IMR-90 (cell line): ENCODE results near the gene ANKRD40. TPM values are rescaled to one million over a fixed set of nuclear protein-coding genes. Genes with fewer than 3 reads are reported as not detected.

Experiments
- ATAC-seq: fragments of 200-7000 bp; cut with Tn5 transposase; 2 replicates; pipeline ENCODE4 v1.9.1; 2020; ENCODE audit warnings: low read depth, mild to moderate bottlenecking, moderate library complexity
- BruUV-seq: library from RNA; stranded (reverse); fragments of 400-500 nt; replicated peaks from 2 replicates; lab custom pipeline; 2021; lab: Mats Ljungman, UMichigan
- CTCF ChIA-PET: fragments of 300-600 bp; formaldehyde crosslinking; extraction: SDS; loops from one replicate; lab custom pipeline; 2021; ENCODE audit warnings: antibody characterized with exemption; lab: Yijun Ruan, JAX
- POLR2A ChIA-PET: fragments of 300-600 bp; sonication (Branson Sonifier 250); formaldehyde crosslinking; loops from one replicate; lab custom pipeline; 2022; ENCODE audit warnings: antibody characterized with exemption; ENCODE audit not compliant: unreplicated experiment; lab: Charles Lee
- DNase-seq: peaks from one replicate; pipeline ENCODE4 v3.0.0; 2013
- H2AFZ ChIP-seq: replicated peaks from 2 replicates; pipeline ENCODE3; 2013; ENCODE audit warnings: low read length, mild to moderate bottlenecking; ENCODE audit not compliant: poor library complexity
- H2AK5ac ChIP-seq: 2 replicates; pipeline ENCODE4 v1.6.1; 2013; ENCODE audit warnings: low read depth, low read length, inconsistent platforms
- H2AK9ac ChIP-seq: replicated peaks from 2 replicates; pipeline ENCODE3; 2013; ENCODE audit warnings: mild to moderate bottlenecking, low read depth, low read length, moderate library complexity; ENCODE audit not compliant: poor library complexity
- H2BK120ac ChIP-seq: 2 replicates; pipeline ENCODE4 v1.6.1; 2013; ENCODE audit warnings: low read depth, low read length, inconsistent platforms
- H2BK15ac ChIP-seq: 3 replicates; pipeline ENCODE4 v1.6.1; 2013; ENCODE audit warnings: low read depth, low read length, inconsistent platforms
- H2BK20ac ChIP-seq: 2 replicates; pipeline ENCODE4 v1.6.1; 2013; ENCODE audit warnings: low read depth, mild to moderate bottlenecking, inconsistent platforms, low read length, moderate library complexity
- H2BK5ac ChIP-seq: 2 replicates; pipeline ENCODE4 v1.6.1; 2013; ENCODE audit warnings: mild to moderate bottlenecking, low read depth, low read length, inconsistent platforms; ENCODE audit not compliant: poor library complexity, severe bottlenecking
- H3K14ac ChIP-seq: replicated peaks from 2 replicates; pipeline ENCODE4 v1.6.1; 2013; ENCODE audit warnings: low read depth, low read length, inconsistent platforms
- H3K18ac ChIP-seq: 2 replicates; pipeline ENCODE4 v1.6.1; 2013; ENCODE audit warnings: low read depth, low read length, control low read depth
- H3K23ac ChIP-seq: 2 replicates; pipeline ENCODE4 v1.6.1; 2013; ENCODE audit warnings: low read depth, low read length, inconsistent platforms
- H3K27ac ChIP-seq: 2 replicates; pipeline ENCODE4 v1.5.1; 2013; ENCODE audit warnings: mild to moderate bottlenecking, control low read depth, low read length; ENCODE audit not compliant: insufficient read depth
- H3K27me3 ChIP-seq: 2 replicates; pipeline ENCODE4 v1.6.1; 2013; ENCODE audit warnings: low read length; ENCODE audit not compliant: control insufficient read depth, insufficient read depth
- H3K36me3 ChIP-seq: 2 replicates; pipeline ENCODE4 v1.6.1; 2013; ENCODE audit warnings: low read length, mixed read lengths; ENCODE audit not compliant: control insufficient read depth, insufficient read depth
- H3K4ac ChIP-seq: 2 replicates; pipeline ENCODE4 v1.6.1; 2013; ENCODE audit warnings: low read depth, low read length, inconsistent platforms
- H3K4me1 ChIP-seq: 2 replicates; pipeline ENCODE4 v1.6.1; 2013; ENCODE audit warnings: low read length, mixed read lengths; ENCODE audit not compliant: control insufficient read depth, insufficient read depth
- H3K4me2 ChIP-seq: 2 replicates; pipeline ENCODE4 v1.6.1; 2013; ENCODE audit warnings: low read depth, mild to moderate bottlenecking, control low read depth, low read length, moderate library complexity
- H3K4me3 ChIP-seq: 2 replicates; pipeline ENCODE4 v1.5.1; 2013; ENCODE audit warnings: low read depth, mild to moderate bottlenecking, control low read depth, low read length, moderate library complexity; ENCODE audit not compliant: insufficient read depth
- H3K56ac ChIP-seq: 2 replicates; pipeline ENCODE4 v1.6.1; 2013; ENCODE audit warnings: low read length, inconsistent platforms; ENCODE audit not compliant: insufficient read depth; ENCODE audit errors: extremely low read depth
- H3K79me1 ChIP-seq, 2 experiments: 2 replicates each; pipeline ENCODE4 v1.6.1; 2013; ENCODE audit warnings: low read length in 2 of 2, inconsistent platforms in 1 of 2, low read depth in 1 of 2
- H3K9ac ChIP-seq: 2 replicates; pipeline ENCODE4 v1.6.1; 2013; ENCODE audit warnings: low read depth, low read length, control low read depth
- H3K9me1 ChIP-seq: 2 replicates; pipeline ENCODE4 v1.6.1; 2013; ENCODE audit warnings: low read length, inconsistent platforms; ENCODE audit not compliant: insufficient read depth
- H3K9me3 ChIP-seq: 2 replicates; pipeline ENCODE4 v1.6.1; 2013; ENCODE audit warnings: low read length; ENCODE audit not compliant: control insufficient read depth, insufficient read depth
- H4K20me1 ChIP-seq: 2 replicates; pipeline ENCODE4 v1.6.1; 2013; ENCODE audit warnings: low read length, inconsistent platforms; ENCODE audit not compliant: insufficient read depth
- H4K5ac ChIP-seq: 2 replicates; pipeline ENCODE4 v1.6.1; 2013; ENCODE audit warnings: mild to moderate bottlenecking, low read depth, low read length, control low read depth
- H4K8ac ChIP-seq, 2 experiments: 2 replicates each; pipeline ENCODE4 v1.6.1; 2013; ENCODE audit warnings: low read depth in 2 of 2, low read length in 2 of 2, control low read depth in 1 of 2, inconsistent platforms in 1 of 2
- H4K91ac ChIP-seq: 2 replicates; pipeline ENCODE4 v1.6.1; 2013; ENCODE audit warnings: low read depth, low read length, inconsistent platforms; ENCODE audit not compliant: insufficient read depth
- BHLHE40 ChIP-seq: fragments of 150-350 bp; IDR thresholded peaks from 2 replicates; pipeline ENCODE4 v1.6.1; 2016; ENCODE audit warnings: mild to moderate bottlenecking, low read depth, low read length
- CEBPB ChIP-seq: IDR thresholded peaks from 2 replicates; pipeline ENCODE4 v1.6.1; 2012; ENCODE audit warnings: low read depth, low read length, improper control_type of control experiment
- CTCF ChIP-seq: conservative IDR thresholded peaks from 2 replicates; pipeline ENCODE4 v1.5.1; 2012; ENCODE audit warnings: mild to moderate bottlenecking, low read depth, low read length, improper control_type of control experiment
- FOS ChIP-seq: fragments of 150-350 bp; IDR thresholded peaks from 2 replicates; pipeline ENCODE4 v1.6.1; 2016; ENCODE audit warnings: low read depth, low read length
- MAFK ChIP-seq: IDR thresholded peaks from 2 replicates; pipeline ENCODE4 v1.6.1; 2012; ENCODE audit warnings: low read depth, low read length, improper control_type of control experiment
- MAZ ChIP-seq: IDR thresholded peaks from 2 replicates; pipeline ENCODE4 v1.6.1; 2012; ENCODE audit warnings: low read depth, mild to moderate bottlenecking, low read length, improper control_type of control experiment, moderate library complexity, borderline replicate concordance
- MXI1 ChIP-seq: IDR thresholded peaks from 2 replicates; pipeline ENCODE4 v1.6.1; 2012; ENCODE audit warnings: low read depth, mild to moderate bottlenecking, low read length, moderate library complexity, borderline replicate concordance
- NFE2L2 ChIP-seq: fragments of 150-350 bp; IDR thresholded peaks from 2 replicates; pipeline ENCODE4 v1.6.1; 2016; ENCODE audit warnings: low read depth, mild to moderate bottlenecking, low read length
- POLR2A ChIP-seq: IDR thresholded peaks from 2 replicates; pipeline ENCODE4 v1.6.1; 2012; ENCODE audit warnings: mild to moderate bottlenecking, low read depth, low read length
- RAD21 ChIP-seq: IDR thresholded peaks from 2 replicates; pipeline ENCODE4 v1.6.1; 2012; ENCODE audit warnings: low read length, improper control_type of control experiment
- RCOR1 ChIP-seq: IDR thresholded peaks from 2 replicates; pipeline ENCODE4 v1.6.1; 2012; ENCODE audit warnings: mild to moderate bottlenecking, low read length, improper control_type of control experiment; ENCODE audit not compliant: insufficient replicate concordance
- RFX5 ChIP-seq: IDR thresholded peaks from 2 replicates; pipeline ENCODE4 v1.8.0; 2012; ENCODE audit warnings: low read depth, mild to moderate bottlenecking, low read length, moderate library complexity
- SMC3 ChIP-seq: fragments of 150-350 bp; IDR thresholded peaks from 2 replicates; pipeline ENCODE4 v1.6.1; 2016; ENCODE audit warnings: low read depth, mild to moderate bottlenecking, antibody characterized with exemption, low read length, moderate library complexity
- WGBS, 2 experiments: methylation state at CpG; one replicate each; pipeline versions ENCODE4 v1.1.5 to v1.1.7; 2013; ENCODE audit warnings: missing lambda C conversion rate in 2 of 2; ENCODE audit not compliant: insufficient read length in 1 of 2; ENCODE audit errors: extremely low coverage in 2 of 2; 5-methylcytosine and 5-hydroxymethylcytosine counted together
- dilution Hi-C: fragments of 300-500 bp; cut with HindIII; formaldehyde crosslinking; loops from one replicate; pipeline ENCODE4 v1.14.3; 2018; ENCODE audit warnings: low sequenced_read_pairs; ENCODE audit not compliant: unreplicated experiment
- in situ Hi-C: fragments of 300-500 bp; cut with MboI; formaldehyde crosslinking; loops from 3 replicates; pipeline ENCODE4 v1.14.3; 2019; ENCODE audit warnings: low sequenced_read_pairs, inconsistent platforms, mixed read lengths
- intact Hi-C: fragments of 100-400 bp; cut with micrococcal nuclease; formaldehyde crosslinking; loops from 2 replicates; pipeline ENCODE4 v1.10.0; 2022
- polyA plus RNA-seq, 3 experiments: library from polyadenylated mRNA; depleted of rRNA; stranded (reverse); fragments of >200 nt; gene quantifications; 2 replicates each; pipeline ENCODE4 v1.2.3, GENCODE V29; 2012; ENCODE audit warnings: low replicate concordance in 1 of 3
- total RNA-seq: library from RNA; depleted of rRNA; stranded (reverse); fragments of >200 nt; gene quantifications from 2 replicates; pipeline ENCODE4 v1.2.3, GENCODE V29; 2012
- TF ChIP-seq, protein P1 (sequence below): fragments of 150-350 bp; IDR thresholded peaks from 2 replicates; pipeline ENCODE4 v1.6.1; 2016; ENCODE audit warnings: low read depth, mild to moderate bottlenecking, low read length, moderate library complexity, borderline replicate concordance
- TF ChIP-seq, protein P2 (sequence below): fragments of 150-350 bp; IDR thresholded peaks from 2 replicates; pipeline ENCODE4 v1.6.1; 2017; ENCODE audit warnings: mild to moderate bottlenecking, antibody characterized with exemption, low read length, low read depth

Gene ANKRD40
- total and polyA plus RNA-seq, 2 of the 4 experiments (the other 2 are of a cell fraction), result 23.4 to 35.8 TPM

DNA sequence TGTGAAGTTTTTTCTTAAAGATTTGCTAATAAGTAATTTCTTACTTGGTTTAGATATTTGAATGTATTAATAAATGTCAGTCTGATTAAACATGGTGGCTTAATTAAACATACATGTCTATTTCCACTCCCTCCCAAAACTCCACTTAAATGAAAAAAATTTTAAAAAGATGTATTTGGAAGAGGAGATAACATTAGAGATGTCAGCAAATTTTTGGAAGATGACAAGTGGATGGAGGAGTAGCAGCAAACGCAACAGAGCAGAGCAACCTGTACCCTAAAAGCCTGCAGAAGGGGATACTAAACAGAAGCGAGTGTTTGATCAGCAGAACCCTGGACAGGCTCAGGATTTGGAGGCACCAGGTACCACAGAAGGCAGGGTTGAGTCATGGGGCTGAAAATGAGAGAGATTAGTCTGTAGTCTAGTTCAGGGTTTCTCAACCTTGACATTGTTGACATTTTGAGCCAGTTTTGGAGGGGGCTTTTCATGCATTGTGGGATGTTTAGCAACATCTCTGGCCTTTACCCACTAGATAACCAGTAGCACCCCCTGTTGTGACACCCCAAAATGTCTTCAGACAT, 29.5 kb upstream of the ANKRD40 start:
- Histone ChIP-seq H3K9me1 (peaks cover 11% of the 10 kb centered on the region), H2BK5ac (no peak overlapping the region), H4K20me1 (peaks cover 59% of the 10 kb centered on the region), H3K4me3 (no peak overlapping the region), H4K8ac (no peak overlapping the region), H4K5ac (no peak overlapping the region), H3K14ac (no peak overlapping the region), H3K4ac (no peak overlapping the region), H3K9ac (no peak overlapping the region), H3K4me1 (peaks cover 3% of the 10 kb centered on the region; the same call in 1 of the 2 replicates), H2AFZ (no peak overlapping the region), H3K4me2 (no peak overlapping the region), H2AK5ac (no peak overlapping the region), H3K18ac (no peak overlapping the region), H3K27ac (no peak overlapping the region), H2BK15ac (no peak overlapping the region), H3K27me3 (no peaks in the 10 kb centered on the region), H2BK120ac (no peak overlapping the region), H3K23ac (no peak overlapping the region), H2BK20ac (no peak overlapping the region), H2AK9ac (no peak overlapping the region), H3K9me3 (no peaks in the 10 kb centered on the region), H3K36me3 (peaks cover 17% of the 10 kb centered on the region), H3K79me1 (peaks cover 33 to 60% of the 10 kb centered on the region in 2 experiments), H3K56ac (no peak overlapping the region), H4K91ac (no peak overlapping the region)
- ChIA-PET POLR2A (no interaction called here), CTCF (no interaction called here)
- 100% methylated on average over 2 of the region's 2 CpGs; no CpG with 5 or more reads in 1 of the 2 experiments for WGBS, 2 experiments
- no peak for DNase-seq
- in situ Hi-C loops (no loop called here), dilution Hi-C loops (no loop called here), intact Hi-C loops (no loop called here)
- ATAC-seq, result no peak
- TF ChIP-seq RAD21, result no peak
- no peak for TF ChIP-seq RCOR1
- TF ChIP-seq CEBPB, result no peak
- TF ChIP-seq MXI1, result no peak
- TF ChIP-seq, protein P1, sequence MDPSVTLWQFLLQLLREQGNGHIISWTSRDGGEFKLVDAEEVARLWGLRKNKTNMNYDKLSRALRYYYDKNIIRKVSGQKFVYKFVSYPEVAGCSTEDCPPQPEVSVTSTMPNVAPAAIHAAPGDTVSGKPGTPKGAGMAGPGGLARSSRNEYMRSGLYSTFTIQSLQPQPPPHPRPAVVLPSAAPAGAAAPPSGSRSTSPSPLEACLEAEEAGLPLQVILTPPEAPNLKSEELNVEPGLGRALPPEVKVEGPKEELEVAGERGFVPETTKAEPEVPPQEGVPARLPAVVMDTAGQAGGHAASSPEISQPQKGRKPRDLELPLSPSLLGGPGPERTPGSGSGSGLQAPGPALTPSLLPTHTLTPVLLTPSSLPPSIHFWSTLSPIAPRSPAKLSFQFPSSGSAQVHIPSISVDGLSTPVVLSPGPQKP, result no peak
- TF ChIP-seq MAFK, result no peak
- no peak for TF ChIP-seq BHLHE40
- no peak for TF ChIP-seq RFX5
- TF ChIP-seq NFE2L2, result no peak
- TF ChIP-seq FOS, result no peak
- TF ChIP-seq CTCF, result no peak
- no peak for TF ChIP-seq POLR2A
- TF ChIP-seq SMC3, result no peak
- no peak for TF ChIP-seq MAZ
- TF ChIP-seq, protein P2, sequence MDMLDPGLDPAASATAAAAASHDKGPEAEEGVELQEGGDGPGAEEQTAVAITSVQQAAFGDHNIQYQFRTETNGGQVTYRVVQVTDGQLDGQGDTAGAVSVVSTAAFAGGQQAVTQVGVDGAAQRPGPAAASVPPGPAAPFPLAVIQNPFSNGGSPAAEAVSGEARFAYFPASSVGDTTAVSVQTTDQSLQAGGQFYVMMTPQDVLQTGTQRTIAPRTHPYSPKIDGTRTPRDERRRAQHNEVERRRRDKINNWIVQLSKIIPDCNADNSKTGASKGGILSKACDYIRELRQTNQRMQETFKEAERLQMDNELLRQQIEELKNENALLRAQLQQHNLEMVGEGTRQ, result no peak
- no TSS peak for BruUV-seq
